Uterus (tissue), 4 donors: ENCODE data around the gene SMYD4. TPM values are rescaled to one million over a fixed set of nuclear protein-coding genes. Genes with fewer than 3 reads are reported as not detected.
"Not testable (repeated sequence)": the region's sequence is repeated elsewhere in the genome, so short reads cannot be mapped to it uniquely, and the experiment has no call there.

ENCODE experiments used
- DNase-seq, 2 donors: peaks; one replicate each; pipeline ENCODE4 v3.0.0-alpha.2; 2019 to 2020
- H3K27ac ChIP-seq, 2 donors: fragments of 200-600 bp; sonication (generic); 1 replicate in 1 of 2; 2 replicates in 1 of 2; pipeline ENCODE4 v1.5.1; 2016 to 2018
- H3K27me3 ChIP-seq, 2 donors: fragments of 200-600 bp; sonication (generic); one replicate each; pipeline ENCODE4 v1.5.1; 2018 to 2019; ENCODE audit warnings: control low read depth in 1 of 2
- H3K36me3 ChIP-seq, 2 donors: fragments of 200-600 bp; sonication (generic); one replicate each; pipeline ENCODE4 v1.5.1; 2019; ENCODE audit warnings: control low read depth in 1 of 2
- H3K4me1 ChIP-seq, 2 donors: fragments of 200-600 bp; sonication (generic); one replicate each; pipeline ENCODE4 v1.5.1; 2018 to 2019; ENCODE audit warnings: control low read depth in 1 of 2
- H3K4me3 ChIP-seq, 2 donors: fragments of 200-600 bp; sonication (generic); 1 replicate in 1 of 2; 2 replicates in 1 of 2; pipeline ENCODE4 v1.5.1; 2018 to 2019; ENCODE audit warnings: mild to moderate bottlenecking in 1 of 2
- H3K9me3 ChIP-seq, 2 donors: fragments of 200-600 bp; sonication (generic); one replicate each; pipeline ENCODE4 v1.5.1; 2019; ENCODE audit warnings: control low read depth in 1 of 2
- POLR2A ChIP-seq, 2 donors: fragments of 450-650 bp; IDR thresholded peaks; one replicate each; pipeline ENCODE4 v1.6.1; 2016; ENCODE audit warnings: antibody characterized with exemption in 2 of 2, mild to moderate bottlenecking in 1 of 2, moderate library complexity in 1 of 2
- intact Hi-C: fragments of 100-400 bp; cut with DNase I; formaldehyde crosslinking; loops from one replicate; pipeline ENCODE4 v1.15.1; 2023; ENCODE audit warnings: low total_unique reads
- total RNA-seq, 4 donors: library from RNA; depleted of rRNA in 3 of 4; stranded (reverse); fragments of >200 nt in 3 of 4; gene quantifications; one replicate each; pipeline versions ENCODE4 v1.1.0 to v1.2.4, GENCODE V29; 2014 to 2023
- TF ChIP-seq, protein P1 (sequence below), 4 experiments: fragments of 200-600 bp in 2 of 4; fragments of 450-650 bp in 2 of 4; sonication (generic) in 2 of 4; IDR thresholded peaks; one replicate each; pipeline ENCODE4 v1.5.1; 2016 to 2019; ENCODE audit warnings: antibody characterized with exemption in 4 of 4, mild to moderate bottlenecking in 2 of 4, moderate library complexity in 1 of 4
- donor health status: DM: yes; HTN: yes; CAD: no.

The SMYD4 gene
- total RNA-seq, 4 donors from 2014 or later = 19.1 to 101 (median 30.5) TPM

DNA sequence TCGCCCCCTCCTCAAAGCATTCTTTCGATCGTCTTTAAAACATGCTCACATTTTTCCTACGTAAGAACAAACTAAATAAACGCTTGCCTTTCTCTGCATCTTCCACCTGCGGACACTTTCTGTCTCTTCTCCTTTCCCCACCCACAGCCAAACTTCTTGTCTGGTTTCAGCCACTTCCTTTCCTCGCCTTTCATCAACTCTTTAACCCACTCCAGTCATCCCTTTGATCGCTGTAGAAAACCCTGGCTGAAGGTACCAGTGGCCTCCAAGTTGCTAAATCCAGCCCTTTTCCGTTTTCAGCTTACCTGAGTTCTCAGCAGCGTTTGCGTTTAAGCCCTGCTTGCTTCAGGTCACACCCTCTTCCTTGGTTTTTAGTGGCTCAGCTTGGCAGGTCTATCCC, 586 bp upstream of the SMYD4 start:
- Histone ChIP-seq H3K4me1 (no peaks in the 10 kb centered on the region), H3K27ac (peak overlapping the region; percentile 84 to 94), H3K36me3 (no peaks in the 10 kb centered on the region), H3K4me3 (peak overlapping the region; percentile 85 to 92), H3K9me3 (no peaks in the 10 kb centered on the region), H3K27me3 (no peaks in the 10 kb centered on the region)
- TF ChIP-seq, protein P1, sequence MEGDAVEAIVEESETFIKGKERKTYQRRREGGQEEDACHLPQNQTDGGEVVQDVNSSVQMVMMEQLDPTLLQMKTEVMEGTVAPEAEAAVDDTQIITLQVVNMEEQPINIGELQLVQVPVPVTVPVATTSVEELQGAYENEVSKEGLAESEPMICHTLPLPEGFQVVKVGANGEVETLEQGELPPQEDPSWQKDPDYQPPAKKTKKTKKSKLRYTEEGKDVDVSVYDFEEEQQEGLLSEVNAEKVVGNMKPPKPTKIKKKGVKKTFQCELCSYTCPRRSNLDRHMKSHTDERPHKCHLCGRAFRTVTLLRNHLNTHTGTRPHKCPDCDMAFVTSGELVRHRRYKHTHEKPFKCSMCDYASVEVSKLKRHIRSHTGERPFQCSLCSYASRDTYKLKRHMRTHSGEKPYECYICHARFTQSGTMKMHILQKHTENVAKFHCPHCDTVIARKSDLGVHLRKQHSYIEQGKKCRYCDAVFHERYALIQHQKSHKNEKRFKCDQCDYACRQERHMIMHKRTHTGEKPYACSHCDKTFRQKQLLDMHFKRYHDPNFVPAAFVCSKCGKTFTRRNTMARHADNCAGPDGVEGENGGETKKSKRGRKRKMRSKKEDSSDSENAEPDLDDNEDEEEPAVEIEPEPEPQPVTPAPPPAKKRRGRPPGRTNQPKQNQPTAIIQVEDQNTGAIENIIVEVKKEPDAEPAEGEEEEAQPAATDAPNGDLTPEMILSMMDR (IDR thresholded peaks at IDR 0.05) = no peak
- no peak for TF ChIP-seq POLR2A (IDR thresholded peaks at IDR 0.05)
- intact Hi-C loops = no loop called here
- no peak for DNase-seq

DNA sequence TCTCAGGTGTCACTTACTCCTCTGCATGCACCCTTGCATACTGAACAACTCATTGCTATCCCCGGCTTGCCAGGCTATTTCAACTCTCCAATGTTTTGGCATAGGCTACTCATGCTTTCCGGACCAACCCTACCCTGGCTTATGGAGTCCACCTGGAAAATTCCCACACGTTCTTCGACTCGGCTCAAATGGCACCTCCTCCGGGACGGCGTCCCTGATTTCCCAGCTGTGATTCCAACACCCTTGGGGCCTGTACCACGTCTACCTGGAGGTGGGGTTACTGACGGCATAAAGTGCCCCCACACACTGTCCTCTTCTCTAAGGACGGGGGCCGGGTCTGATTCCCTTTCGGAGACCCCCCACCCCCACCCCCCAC, 498 bp downstream of the SMYD4 start:
- Histone ChIP-seq H3K4me1 (no peaks in the 10 kb centered on the region), H3K36me3 (no peaks in the 10 kb centered on the region), H3K4me3 (peak overlapping the region; percentile 85 to 92), H3K27me3 (no peaks in the 10 kb centered on the region), H3K9me3 (no peaks in the 10 kb centered on the region), H3K27ac (peak overlapping the region; percentile 84 to 94)
- peak; percentile 31 to 33 for DNase-seq
- TF ChIP-seq POLR2A (IDR thresholded peaks at IDR 0.05) = no peak
- TF ChIP-seq, protein P1 (IDR thresholded peaks at IDR 0.05) = no peak
- intact Hi-C loops = no loop called here

DNA sequence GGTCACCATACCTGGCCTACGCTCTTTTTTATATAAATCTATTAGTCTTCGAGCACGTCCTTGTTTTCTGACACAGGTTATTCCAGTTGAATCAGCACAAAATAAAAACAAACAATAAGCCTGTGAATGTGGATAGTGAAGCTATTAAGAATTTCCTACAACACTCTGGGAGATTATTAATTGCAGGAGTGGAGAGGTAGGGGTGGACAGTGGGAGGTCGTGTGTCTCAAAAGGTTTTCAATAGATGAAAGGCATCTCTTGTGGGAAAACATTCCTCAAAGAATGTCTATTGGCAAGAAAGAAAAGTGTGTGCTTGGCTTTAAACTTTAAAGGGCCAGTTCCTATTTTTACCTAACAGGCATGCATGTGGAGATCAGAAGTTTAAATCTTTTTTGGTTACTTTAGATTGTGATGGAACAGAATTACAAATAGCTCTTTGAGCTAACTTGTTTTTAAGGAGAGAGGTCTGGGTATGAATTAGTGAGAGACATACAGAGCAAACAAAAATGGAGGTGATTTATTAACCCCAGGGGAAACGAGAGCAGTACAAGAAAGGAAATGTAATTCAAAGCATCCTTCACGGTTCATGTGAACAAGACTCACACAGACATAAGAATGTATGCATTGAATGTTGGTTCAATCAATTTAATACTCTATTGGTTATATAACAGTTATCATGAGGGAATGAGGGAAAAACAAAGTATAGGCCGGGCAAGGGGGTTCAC, 9.0 kb downstream of the SMYD4 start:
- Histone ChIP-seq H3K4me1 (no peaks in the 10 kb centered on the region), H3K27ac (peak overlapping the region; percentile 19 to 72), H3K27me3 (no peaks in the 10 kb centered on the region), H3K9me3 (no peaks in the 10 kb centered on the region), H3K36me3 (no peaks in the 10 kb centered on the region), H3K4me3 (no peak overlapping the region)
- TF ChIP-seq, protein P1 (IDR thresholded peaks at IDR 0.05) = no peak
- TF ChIP-seq POLR2A (IDR thresholded peaks at IDR 0.05) = no peak
- no peak for DNase-seq
- intact Hi-C loops = no loop called here

GRCh38 chr17:1813088-1813487, 16.6 kb downstream of the SMYD4 start:
- DNase-seq = peak in 1 of 2 donors; percentile 52
- H3K27me3 ChIP-seq = no peaks in the 10 kb centered on the region
- no peaks in the 10 kb centered on the region for H3K4me1 ChIP-seq
- H3K4me3 ChIP-seq = no peak overlapping the region
- TF ChIP-seq, protein P1 (IDR thresholded peaks at IDR 0.05) = no peak
- TF ChIP-seq POLR2A (IDR thresholded peaks at IDR 0.05) = no peak
- no peaks in the 10 kb centered on the region for H3K9me3 ChIP-seq
- no peaks in the 10 kb centered on the region for H3K36me3 ChIP-seq
- intact Hi-C loops = no loop called here
- no peak overlapping the region for H3K27ac ChIP-seq

DNA sequence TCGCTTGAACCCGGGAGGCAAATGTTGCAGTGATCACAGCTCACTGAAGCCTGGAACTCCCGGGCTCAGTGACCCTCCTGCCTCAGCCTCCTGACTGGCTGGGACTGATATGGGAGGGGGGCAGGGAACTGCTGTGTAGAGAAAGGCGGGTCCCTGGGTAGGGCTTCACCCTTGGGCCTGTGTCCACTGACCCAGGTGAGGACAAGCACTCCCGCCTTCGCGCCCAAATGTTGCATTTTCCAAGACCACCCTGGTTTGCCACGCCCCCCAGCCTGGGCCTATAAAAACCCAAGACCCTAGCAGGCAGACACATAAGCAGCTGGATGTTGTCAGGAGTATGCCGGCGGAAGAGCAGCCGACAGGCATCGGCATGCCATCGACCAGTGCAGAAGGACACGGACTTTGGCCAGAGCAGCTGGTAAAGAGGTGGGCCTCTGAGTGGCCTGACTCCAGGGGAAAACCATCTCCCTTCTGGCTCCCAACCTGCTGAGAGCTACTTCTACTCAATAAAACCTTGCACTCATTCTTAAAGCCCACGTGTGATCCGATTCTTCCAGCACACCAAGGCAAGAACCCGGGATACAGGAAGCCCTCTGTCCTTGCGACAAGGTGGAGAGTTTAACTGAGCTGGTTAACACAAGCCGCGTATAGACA, 19.1 kb downstream of the SMYD4 start:
- intact Hi-C loops = no loop called here
- H3K27ac ChIP-seq = no peak overlapping the region
- no peaks in the 10 kb centered on the region for H3K36me3 ChIP-seq
- TF ChIP-seq POLR2A (IDR thresholded peaks at IDR 0.05) = no peak
- TF ChIP-seq, protein P1 (IDR thresholded peaks at IDR 0.05) = no peak
- no peaks in the 10 kb centered on the region for H3K9me3 ChIP-seq
- H3K27me3 ChIP-seq = no peaks in the 10 kb centered on the region
- no peak for DNase-seq
- H3K4me1 ChIP-seq = no peaks in the 10 kb centered on the region
- no peak overlapping the region for H3K4me3 ChIP-seq

DNA sequence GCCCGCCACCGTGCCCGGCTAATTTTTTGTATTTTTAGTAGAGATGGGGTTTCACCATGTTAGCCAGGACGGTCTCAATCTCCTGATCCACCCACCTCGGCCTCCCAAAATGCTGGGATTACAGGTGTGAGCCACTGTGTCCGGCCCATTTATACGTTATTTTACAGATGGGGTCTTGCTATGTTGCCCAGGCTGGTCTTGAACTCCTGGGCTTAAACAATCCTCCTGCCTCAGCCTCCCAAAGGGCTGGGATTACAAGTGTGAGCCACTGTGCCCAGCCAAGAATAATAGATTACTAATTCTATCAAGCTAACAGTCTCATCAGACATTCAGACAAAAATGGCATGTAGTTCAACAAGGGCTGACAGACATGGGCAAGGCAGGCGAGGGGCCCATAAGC, 19.9 kb downstream of the SMYD4 start:
- H3K9me3 ChIP-seq, H3K36me3 ChIP-seq, intact Hi-C loops, H3K27ac ChIP-seq, H3K4me1 ChIP-seq, H3K4me3 ChIP-seq, H3K27me3 ChIP-seq, DNase-seq: not testable (repeated sequence)
